Body of pancreas (tissue), 4 donors: Measurements from ENCODE around the gene SPIRE2. TPM values are rescaled to one million over a fixed set of nuclear protein-coding genes. Genes with fewer than 3 reads are reported as not detected.
"Not testable (repeated sequence)": the region's sequence is repeated elsewhere in the genome, so short reads cannot be mapped to it uniquely, and the experiment has no call there.

Experiments used
- ATAC-seq: fragments of 150-250 bp; one replicate; pipeline ENCODE4 v1.9.1; 2016
- DNase-seq, 4 donors: peaks; one replicate each; pipeline ENCODE4 v3.0.0-alpha.2; 2019
- H3K27ac ChIP-seq, 4 donors: fragments of 200-600 bp; sonication (generic); 1 replicate in 3 of 4; 2 replicates in 1 of 4; pipeline versions ENCODE4 v1.5.1 to v1.6.1; 2016 to 2019; ENCODE audit warnings: mild to moderate bottlenecking in 1 of 4, mixed read lengths in 1 of 4, moderate library complexity in 1 of 4
- H3K27me3 ChIP-seq, 2 donors: fragments of 200-600 bp; sonication (generic); one replicate each; pipeline ENCODE4 v1.6.0; 2016; ENCODE audit warnings: mild to moderate bottlenecking in 1 of 2
- H3K36me3 ChIP-seq, 2 donors: fragments of 200-600 bp; sonication (generic); replicated peaks in 1 of 2; 2 replicates each; pipeline ENCODE4 v1.5.1; 2016; ENCODE audit warnings: low read depth in 2 of 2; ENCODE audit not compliant: insufficient read depth in 1 of 2
- H3K4me1 ChIP-seq: fragments of 200-600 bp; sonication (generic); one replicate; pipeline ENCODE4 v1.6.0; 2016
- H3K4me3 ChIP-seq, 2 donors: fragments of 200-600 bp; sonication (generic); 1 replicate in 1 of 2; 2 replicates in 1 of 2; pipeline ENCODE4 v1.5.1; 2016 to 2019
- H3K9me3 ChIP-seq, 3 donors: fragments of 200-600 bp; sonication (generic); 1 replicate in 2 of 3; 2 replicates in 1 of 3; pipeline ENCODE4 v1.5.1; 2016
- CTCF ChIP-seq, 7 experiments: fragments of 450-650 bp in 4 of 7; fragments of 200-600 bp in 3 of 7; sonication (generic) in 3 of 7; IDR thresholded peaks; one replicate each; pipeline ENCODE4 v1.5.1; 2016 to 2019; ENCODE audit warnings: antibody characterized with exemption in 7 of 7
- POLR2A ChIP-seq, 3 donors: fragments of 450-650 bp; IDR thresholded peaks; one replicate each; pipeline ENCODE4 v1.6.1; 2016; ENCODE audit warnings: antibody characterized with exemption in 3 of 3, mild to moderate bottlenecking in 2 of 3
- WGBS, 2 donors: methylation state at CpG; one replicate each; pipeline ENCODE4 v1.1.5; 2017; 5-methylcytosine and 5-hydroxymethylcytosine counted together
- intact Hi-C: fragments of 100-400 bp; cut with DNase I; formaldehyde crosslinking; loops from one replicate; pipeline ENCODE4 v1.15.1; 2023
- total RNA-seq, 2 donors: library from RNA; depleted of rRNA; stranded (reverse); fragments of >200 nt; gene quantifications; one replicate each; pipeline ENCODE4 v1.1.0, GENCODE V29; 2016

The SPIRE2 gene
- total RNA-seq, 2 donors from 2014 or later, result 7.3 to 7.6 TPM

- DNase-seq (no peak), ATAC-seq (no peak)
- intact Hi-C loops, result no loop called here
- Histone ChIP-seq H3K36me3 (peaks cover 1 to 8% of the 10 kb centered on the region in 2 donors), H3K9me3 (no peaks in the 10 kb centered on the region), H3K27me3 (no peaks in the 10 kb centered on the region), H3K4me3 (no peak overlapping the region), H3K27ac (no peak overlapping the region), H3K4me1 (no peaks in the 10 kb centered on the region)
- 92 to 96% methylated on average over 9 to 14 of the region's 14 CpGs for WGBS, 2 donors
- no peak for TF ChIP-seq CTCF (IDR thresholded peaks at IDR 0.05)
Observed at GRCh38 chr16:89911375-89911774, 83.1 kb downstream of the SPIRE2 start.

GRCh38 chr16:89912143-89912542 lies 83.9 kb downstream of the SPIRE2 start:
- no peaks in the 10 kb centered on the region for H3K27me3 ChIP-seq
- peaks cover under 1% of the 10 kb centered on the region for H3K4me1 ChIP-seq
- ATAC-seq, result no peak
- no peak overlapping the region for H3K27ac ChIP-seq
- 85 to 86% methylated on average over 9 to 12 of the region's 13 CpGs for WGBS, 2 donors
- H3K9me3 ChIP-seq, result no peaks in the 10 kb centered on the region
- no peak for TF ChIP-seq CTCF (IDR thresholded peaks at IDR 0.05)
- TF ChIP-seq POLR2A (IDR thresholded peaks at IDR 0.05), result no peak
- no peak overlapping the region for H3K4me3 ChIP-seq
- intact Hi-C loops, result no loop called here
- peaks cover 0 to 5% of the 10 kb centered on the region in 2 donors for H3K36me3 ChIP-seq
- DNase-seq, result no peak

- Histone ChIP-seq H3K36me3 (peaks cover 0 to 5% of the 10 kb centered on the region in 2 donors), H3K4me3 (no peak overlapping the region), H3K27ac (no peak overlapping the region), H3K27me3 (no peaks in the 10 kb centered on the region), H3K9me3 (no peaks in the 10 kb centered on the region), H3K4me1 (peaks cover 5% of the 10 kb centered on the region)
- ATAC-seq, result no peak
- TF ChIP-seq CTCF (IDR thresholded peaks at IDR 0.05), result no peak
- TF ChIP-seq POLR2A (IDR thresholded peaks at IDR 0.05), result no peak
- DNase-seq, result no peak
- intact Hi-C loops, result no loop called here
- WGBS, 2 donors, result 76 to 89% methylated on average over 8 to 12 of the region's 14 CpGs
Observed at GRCh38 chr16:89912627-89913026, 84.4 kb downstream of the SPIRE2 start.

- H3K27ac ChIP-seq, result no peak overlapping the region
- ATAC-seq (no peak), DNase-seq (no peak)
- H3K4me1 ChIP-seq, result peaks cover 16% of the 10 kb centered on the region
- peaks cover 0 to 4% of the 10 kb centered on the region in 2 donors for H3K36me3 ChIP-seq
- TF ChIP-seq POLR2A (IDR thresholded peaks at IDR 0.05) (no peak), CTCF (IDR thresholded peaks at IDR 0.05) (no peak)
- H3K9me3 ChIP-seq, result no peaks in the 10 kb centered on the region
- WGBS, 2 donors, result 80 to 82% methylated on average over 16 to 30 of the region's 30 CpGs
- H3K4me3 ChIP-seq, result no peak overlapping the region
- no peaks in the 10 kb centered on the region for H3K27me3 ChIP-seq
- intact Hi-C loops, result no loop called here
Observed at GRCh38 chr16:89913408-89914387, 85.4 kb downstream of the SPIRE2 start.

- H3K27me3 ChIP-seq, H3K36me3 ChIP-seq, ATAC-seq, H3K9me3 ChIP-seq, H3K27ac ChIP-seq, DNase-seq, intact Hi-C loops, H3K4me3 ChIP-seq: not testable (repeated sequence)
- peaks cover 16% of the 10 kb centered on the region for H3K4me1 ChIP-seq
- 46% methylated on average over 11 of the region's 11 CpGs; no CpG with 5 or more reads in 1 of the 2 donors for WGBS, 2 donors
Observed at GRCh38 chr16:89914642-89915285, 86.5 kb downstream of the SPIRE2 start.
